GM12878 (cell line): ENCODE data around the gene CENPX. TPM values are rescaled to one million over a fixed set of nuclear protein-coding genes. Genes with fewer than 3 reads are reported as not detected.

Experiments used
- BRCA1 ChIP-seq: IDR thresholded peaks from 2 replicates; pipeline ENCODE4 v1.6.1; 2011; ENCODE audit warnings: low read depth, low read length, improper control_type of control experiment
- CHD4 ChIP-seq: fragments of 200-600 bp; sonication (generic); IDR thresholded peaks from 2 replicates; pipeline ENCODE4 v1.6.1; 2016; ENCODE audit warnings: mild to moderate bottlenecking
- CREB1 ChIP-seq: IDR thresholded peaks from 2 replicates; pipeline ENCODE4 v1.6.1; 2012; ENCODE audit warnings: low read depth, mild to moderate bottlenecking, inconsistent platforms
- EP300 ChIP-seq, 2 experiments: fragments of 150-350 bp in 1 of 2; IDR thresholded peaks; 2 replicates each; pipeline ENCODE4 v1.6.1; 2011 to 2012; ENCODE audit warnings: low read depth in 2 of 2, low read length in 2 of 2, borderline replicate concordance in 1 of 2, improper control_type of control experiment in 1 of 2, inconsistent platforms in 1 of 2; ENCODE audit not compliant: control insufficient read depth in 1 of 2
- HDAC2 ChIP-seq: fragments of 200-600 bp; sonication (generic); IDR thresholded peaks from 2 replicates; pipeline ENCODE4 v1.6.1; 2017
- KDM1A ChIP-seq: fragments of 200-600 bp; sonication (generic); IDR thresholded peaks from 2 replicates; pipeline ENCODE4 v1.6.1; 2016; ENCODE audit warnings: borderline replicate concordance
- MEF2A ChIP-seq: IDR thresholded peaks from 2 replicates; pipeline ENCODE4 v1.6.1; 2011; ENCODE audit warnings: low read depth, mild to moderate bottlenecking, low read length, moderate library complexity; ENCODE audit not compliant: insufficient read depth
- MXI1 ChIP-seq: fragments of 150-350 bp; IDR thresholded peaks from 2 replicates; pipeline ENCODE4 v1.6.1; 2011; ENCODE audit warnings: low read depth, mild to moderate bottlenecking, inconsistent platforms, low read length, improper control_type of control experiment
- POLR2AphosphoS2 ChIP-seq: IDR thresholded peaks from 2 replicates; pipeline ENCODE4 v1.6.1; 2011; ENCODE audit warnings: low read depth, mild to moderate bottlenecking, low read length, improper control_type of control experiment, moderate library complexity
- RAD21 ChIP-seq: IDR thresholded peaks from 2 replicates; pipeline ENCODE4 v1.6.1; 2011; ENCODE audit warnings: mild to moderate bottlenecking, low read depth, low read length, moderate library complexity; ENCODE audit not compliant: insufficient read depth
- RCOR1 ChIP-seq: conservative IDR thresholded peaks from 2 replicates; pipeline ENCODE4 v1.6.1; 2012; ENCODE audit warnings: low read depth, low read length, improper control_type of control experiment
- REST ChIP-seq: IDR thresholded peaks from 2 replicates; pipeline ENCODE4 v1.6.1; 2012; ENCODE audit warnings: mild to moderate bottlenecking, low read depth, low read length
- SMAD1 ChIP-seq: fragments of 450-650 bp; IDR thresholded peaks from 2 replicates; pipeline ENCODE4 v1.6.1; 2018; ENCODE audit warnings: mild to moderate bottlenecking, low read depth; ENCODE audit not compliant: partially characterized antibody
- SREBF2 ChIP-seq: IDR thresholded peaks from 2 replicates; pipeline ENCODE4 v1.6.1; 2012; ENCODE audit warnings: mild to moderate bottlenecking, low read length
- STAT1 ChIP-seq: fragments of 450-650 bp; conservative IDR thresholded peaks from 2 replicates; pipeline ENCODE4 v1.6.1; 2014; ENCODE audit warnings: antibody characterized with exemption, mild to moderate bottlenecking
- TARDBP ChIP-seq: IDR thresholded peaks from 2 replicates; pipeline ENCODE4 v1.6.1; 2016; ENCODE audit warnings: borderline replicate concordance
- YBX1 ChIP-seq: fragments of 450-650 bp; IDR thresholded peaks from 2 replicates; pipeline ENCODE4 v1.6.1; 2016; ENCODE audit warnings: antibody characterized with exemption
- ZNF207 ChIP-seq: fragments of 450-650 bp; IDR thresholded peaks from 2 replicates; pipeline ENCODE4 v1.6.1; 2014; ENCODE audit warnings: antibody characterized with exemption, mild to moderate bottlenecking, borderline replicate concordance
- ZNF217 ChIP-seq: fragments of 450-650 bp; IDR thresholded peaks from 2 replicates; pipeline ENCODE4 v1.6.1; 2017; ENCODE audit warnings: antibody characterized with exemption, mild to moderate bottlenecking
- ZNF274 ChIP-seq: IDR thresholded peaks from one replicate; pipeline ENCODE4 v1.8.0; 2011; ENCODE audit not compliant: insufficient read length, insufficient read depth
- ZNF592 ChIP-seq: fragments of 450-650 bp; IDR thresholded peaks from 2 replicates; pipeline ENCODE4 v1.6.1; 2017; ENCODE audit warnings: mild to moderate bottlenecking, moderate library complexity
- polyA plus RNA-seq, 11 experiments: library from polyadenylated mRNA; depleted of rRNA in 4 of 11; unstranded in 6 of 11; stranded (reverse) in 5 of 11; fragments of >200 nt; fragmentation: Nextera tagmentation in 4 of 11; fragmentation: Illumina TruSeq in 1 of 11; extraction: Ambion mirVana in 4 of 11; extraction: Trizol in 1 of 11; gene quantifications; 1 replicate in 1 of 11; 2 replicates in 10 of 11; pipeline versions ENCODE4 v1.2.1 to v1.2.3, GENCODE V29; 2011 to 2016; ENCODE audit warnings: inconsistent platforms in 2 of 11, missing spikeins in 2 of 11, low read depth in 1 of 11
- total RNA-seq, 4 experiments: library from RNA; depleted of rRNA in 3 of 4; stranded (reverse); fragments of >200 nt in 3 of 4; fragmentation: Illumina TruSeq in 1 of 4; extraction: Trizol in 1 of 4; gene quantifications; 2 replicates each; pipeline versions ENCODE4 v1.2.1 to v1.2.3, GENCODE V29; 2013 to 2021
- TF ChIP-seq, protein P1 (sequence below): IDR thresholded peaks from 2 replicates; pipeline ENCODE4 v1.6.1; 2012; ENCODE audit warnings: low read depth, low read length, improper control_type of control experiment
- TF ChIP-seq, protein P2 (sequence below): IDR thresholded peaks from 2 replicates; pipeline ENCODE4 v1.6.1; 2011; ENCODE audit warnings: low read depth, mild to moderate bottlenecking, low read length, moderate library complexity, borderline replicate concordance; ENCODE audit errors: extremely low read depth

Gene CENPX
- total and polyA plus RNA-seq, 10 of the 15 experiments (the other 5 are each of a cell fraction or from before 2014, with no cell fraction given) = 11.7 to 182 (median 71.9) TPM

- TF ChIP-seq REST = no peak
- TF ChIP-seq BRCA1 = no peak
- no peak for TF ChIP-seq TARDBP
- peak; percentile 68 for TF ChIP-seq MXI1
- no peak for TF ChIP-seq STAT1
- TF ChIP-seq RAD21 = no peak
- TF ChIP-seq, protein P1, sequence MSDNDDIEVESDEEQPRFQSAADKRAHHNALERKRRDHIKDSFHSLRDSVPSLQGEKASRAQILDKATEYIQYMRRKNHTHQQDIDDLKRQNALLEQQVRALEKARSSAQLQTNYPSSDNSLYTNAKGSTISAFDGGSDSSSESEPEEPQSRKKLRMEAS = 0 out of 2 replicates have a peak, but pooled peaks have one; percentile 43
- TF ChIP-seq CREB1 = peak; percentile 76; the same call in 1 of the 2 replicates
- no peak for TF ChIP-seq ZNF217
- TF ChIP-seq MEF2A = no peak
- no peak for TF ChIP-seq ZNF274
- no peak for TF ChIP-seq EP300 (IDR thresholded peaks at IDR 0.05; ENCODE audit: borderline replicate concordance in 1 of 2, control insufficient read depth in 1 of 2, low read depth in 2 of 2, low read length in 2 of 2)
- no peak for TF ChIP-seq SMAD1
- no peak for TF ChIP-seq ZNF592
- TF ChIP-seq RCOR1 = no peak
- no peak for TF ChIP-seq ZNF207
- no peak for TF ChIP-seq HDAC2
- no peak for TF ChIP-seq CHD4
- 0 out of 2 replicates have a peak, but pooled peaks have one; percentile 27 for TF ChIP-seq SREBF2
- TF ChIP-seq KDM1A = no peak
- TF ChIP-seq YBX1 = no peak
- TF ChIP-seq, protein P2, sequence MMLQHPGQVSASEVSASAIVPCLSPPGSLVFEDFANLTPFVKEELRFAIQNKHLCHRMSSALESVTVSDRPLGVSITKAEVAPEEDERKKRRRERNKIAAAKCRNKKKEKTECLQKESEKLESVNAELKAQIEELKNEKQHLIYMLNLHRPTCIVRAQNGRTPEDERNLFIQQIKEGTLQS = no peak
- no peak for TF ChIP-seq POLR2AphosphoS2
These were observed 29.3 kb upstream of the CENPX start, which contains the start of the genes GPS1 and RFNG (continued) for GRCh38 chr17:82051776-82052637.
